Measurements from ENCODE around the gene AMPD2.
"Not testable (repeated sequence)": the region's sequence is repeated elsewhere in the genome, so short reads cannot be mapped to it uniquely, and the experiment has no call there.

Gene AMPD2

GRCh38 chr1:109659997-109660690 lies 40.5 kb downstream of the AMPD2 start:
- in situ Hi-C loops (cut with HindIII; ENCODE audit: low sequenced_read_pairs), result no loop called here
- TF ChIP-seq CTCF (IDR thresholded peaks at IDR 0.05; ENCODE audit: low read depth, low read length), result no peak
- no peak for DNase-seq (ENCODE audit: low read depth, low spot score)
- no peak overlapping the region for H3K4me3 ChIP-seq (ENCODE audit: low read depth, low read length)

- H3K4me3 ChIP-seq (ENCODE audit: low read depth, low read length); in situ Hi-C loops (cut with HindIII; ENCODE audit: low sequenced_read_pairs); DNase-seq (ENCODE audit: low read depth, low spot score): not testable (repeated sequence)
These were observed 41.0 kb downstream of the AMPD2 start for GRCh38 chr1:109660691-109661026.

- DNase-seq (ENCODE audit: low read depth, low spot score), result no peak
- in situ Hi-C loops (cut with HindIII; ENCODE audit: low sequenced_read_pairs), result no loop called here
- H3K4me3 ChIP-seq (ENCODE audit: low read depth, low read length), result no peak overlapping the region
- no peak for TF ChIP-seq CTCF (IDR thresholded peaks at IDR 0.05; ENCODE audit: low read depth, low read length)
These were observed 41.8 kb downstream of the AMPD2 start for GRCh38 chr1:109661391-109661790.

- no peak for TF ChIP-seq CTCF (IDR thresholded peaks at IDR 0.05; ENCODE audit: low read depth, low read length)
- no peak for DNase-seq (ENCODE audit: low read depth, low spot score)
- in situ Hi-C loops (cut with HindIII; ENCODE audit: low sequenced_read_pairs), result no loop called here
- H3K4me3 ChIP-seq (ENCODE audit: low read depth, low read length), result no peak overlapping the region
These were observed 45.0 kb downstream of the AMPD2 start for GRCh38 chr1:109664671-109665070.

- peak; percentile 88 for DNase-seq (ENCODE audit: low read depth, low spot score)
- TF ChIP-seq CTCF (IDR thresholded peaks at IDR 0.05; ENCODE audit: low read depth, low read length), result no peak
- H3K4me3 ChIP-seq (ENCODE audit: low read depth, low read length), result peak within 1 kb of the TSS; percentile 49
- in situ Hi-C loops (cut with HindIII; ENCODE audit: low sequenced_read_pairs), result no loop called here
These were observed 48.0 kb downstream of the AMPD2 start, which contains the start of gene GSTM2 for GRCh38 chr1:109667452-109668122. Gene GSTM2 (plus strand): TSS chr1:109668057. CDS start chr1:109668116, 59 bp downstream.

GRCh38 chr1:109668123-109668775 lies 48.6 kb downstream of the AMPD2 start:
- peak overlapping the region; percentile 49 for H3K4me3 ChIP-seq (ENCODE audit: low read depth, low read length)
- no peak for TF ChIP-seq CTCF (IDR thresholded peaks at IDR 0.05; ENCODE audit: low read depth, low read length)
- in situ Hi-C loops (cut with HindIII; ENCODE audit: low sequenced_read_pairs), result no loop called here
- DNase-seq (ENCODE audit: low read depth, low spot score), result no peak
